Activated CD4-positive, alpha-beta T cell treated with anti-CD3 and anti-CD28 coated beads, Interleukin-2, amount 50 U/mL, for 48 hours (primary cell): ENCODE data around the gene CROCC2.

Experiments
- DNase-seq, 2 experiments: peaks; one replicate each; pipeline ENCODE4 v3.0.0-alpha.2; 2020

The CROCC2 gene

GRCh38 chr2:240946046-240946445, 39.9 kb downstream of the CROCC2 start:
- DNase-seq = no peak

DNA sequence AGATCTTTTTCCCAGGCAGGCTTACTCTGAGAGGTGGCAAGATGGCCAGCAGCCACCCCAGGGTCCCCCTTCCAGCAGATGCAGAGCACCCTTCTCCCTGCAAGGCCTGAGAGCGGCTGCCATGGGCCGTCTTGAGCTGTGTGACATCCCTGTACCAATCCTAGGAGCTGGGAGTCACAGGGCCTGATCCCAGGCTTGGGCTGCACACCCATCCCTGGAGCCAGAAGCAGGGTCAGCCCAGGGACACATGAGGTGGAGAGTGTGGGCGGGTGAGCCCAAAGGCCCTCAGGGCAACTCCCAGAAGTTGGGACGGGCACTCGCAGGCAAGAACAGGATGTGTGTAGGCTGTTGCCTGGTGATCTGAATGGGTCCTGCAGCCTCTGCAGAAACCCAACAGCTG, 40.5 kb downstream of the CROCC2 start:
- DNase-seq = no peak

- DNase-seq = no peak
These were observed 41.0 kb downstream of the CROCC2 start for GRCh38 chr2:240947176-240947575.

DNA sequence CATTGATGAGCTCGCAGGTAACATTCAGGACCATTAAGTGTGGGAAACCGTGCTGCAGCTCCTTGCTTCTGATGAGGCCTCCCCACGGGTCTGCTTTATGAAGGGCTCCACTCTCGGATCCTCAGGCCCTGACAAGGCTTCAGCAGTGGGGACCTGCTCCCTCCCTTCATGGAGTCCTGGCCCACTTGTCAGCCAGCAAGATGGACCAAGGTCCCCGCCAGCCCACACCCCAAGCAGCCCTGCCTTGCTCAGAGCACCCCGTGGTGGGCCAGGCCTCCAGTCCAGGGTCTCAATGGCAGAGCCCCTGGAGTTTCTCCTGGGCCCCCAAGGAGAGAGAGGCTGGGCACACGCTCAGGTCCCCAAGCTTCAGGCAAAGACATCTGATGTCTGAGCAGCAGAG, 41.5 kb downstream of the CROCC2 start:
- DNase-seq = no peak

GRCh38 chr2:240948086-240948485, 42.0 kb downstream of the CROCC2 start:
- DNase-seq = no peak

- DNase-seq = no peak
These were observed 43.0 kb downstream of the CROCC2 start for GRCh38 chr2:240948905-240949790.

DNA sequence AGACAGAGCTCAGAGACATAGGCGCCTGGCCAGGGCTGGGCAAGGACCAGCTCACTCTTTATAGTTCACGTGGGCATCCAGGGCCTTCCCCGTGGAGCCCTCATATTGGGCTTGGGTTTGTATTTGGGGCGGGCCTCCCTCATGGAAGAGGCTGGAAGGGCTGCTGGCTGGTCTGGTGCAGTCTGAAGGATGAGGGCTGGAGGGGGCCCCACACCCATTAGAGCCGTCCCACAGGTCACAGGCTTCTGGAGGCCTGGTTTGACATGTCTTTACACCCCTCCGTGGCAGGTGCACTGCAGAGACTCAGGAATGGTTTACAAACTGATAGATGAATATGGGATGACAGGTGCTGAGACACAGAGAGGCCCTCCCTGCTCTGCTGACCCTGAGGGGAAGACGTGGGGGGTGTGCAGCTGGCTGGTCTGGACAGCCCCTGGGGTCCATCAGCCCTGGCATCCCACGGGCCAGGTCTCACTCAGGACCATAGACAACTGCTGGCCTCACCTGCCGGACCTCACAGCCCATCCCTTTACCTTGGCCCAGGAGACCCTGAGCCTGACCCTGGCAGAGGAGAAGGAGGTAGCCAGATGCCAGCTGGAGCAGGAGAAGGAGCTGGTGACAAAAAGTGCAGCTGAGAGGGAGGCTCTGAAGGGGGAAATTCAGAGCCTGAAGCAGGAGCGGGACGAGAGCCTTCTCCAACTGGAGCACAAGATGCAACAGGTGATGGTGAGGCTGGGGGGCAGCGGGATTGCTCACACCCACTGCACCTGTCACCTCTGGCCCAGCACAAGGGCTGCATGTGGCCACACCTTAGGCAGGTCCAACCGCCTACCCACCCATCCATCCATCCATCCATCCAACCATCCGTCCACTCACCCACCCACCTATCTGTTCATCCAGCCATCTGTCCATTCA, 43.9 kb downstream of the CROCC2 start:
- no peak for DNase-seq

- DNase-seq = no peak
These were observed 45.0 kb downstream of the CROCC2 start for GRCh38 chr2:240951045-240951594.

DNA sequence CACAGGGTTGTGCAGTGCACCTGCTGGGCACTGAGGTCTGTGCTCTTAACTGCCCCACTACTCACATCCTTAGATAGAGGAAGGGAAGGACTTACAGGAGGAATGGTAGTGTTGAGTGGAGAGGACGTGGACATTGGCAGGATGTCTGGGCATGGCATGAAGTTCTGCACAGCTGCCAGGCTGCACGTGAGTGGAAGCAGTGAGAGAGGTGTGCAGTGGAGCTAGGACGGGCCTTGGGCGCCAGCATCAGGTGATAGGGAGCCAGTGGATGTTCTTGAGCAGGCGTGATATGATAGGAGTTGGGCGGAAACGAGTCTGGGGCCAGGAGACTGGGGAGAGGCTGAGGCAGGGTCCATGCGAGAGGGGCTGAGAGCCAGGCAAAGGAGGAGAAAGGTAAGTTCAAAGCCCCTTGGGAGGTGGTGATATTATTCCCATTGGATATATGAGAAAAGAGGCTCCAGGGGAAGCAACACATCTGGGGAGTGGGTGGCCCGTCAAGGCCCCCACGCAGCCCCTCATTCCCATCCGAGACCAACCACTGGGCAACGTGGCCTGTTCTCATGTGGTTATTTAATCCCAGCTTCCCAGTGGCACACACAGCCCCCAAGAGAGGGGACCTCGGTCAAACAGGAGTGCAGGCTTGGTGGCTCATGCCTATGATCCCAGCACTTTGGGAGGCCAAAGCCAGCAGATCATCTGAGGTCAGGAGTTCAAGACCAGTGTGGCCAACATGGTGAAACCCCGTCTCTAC, 46.5 kb downstream of the CROCC2 start:
- no peak for DNase-seq

- DNase-seq = no peak
These were observed 47.6 kb downstream of the CROCC2 start for GRCh38 chr2:240953426-240954410.

DNA sequence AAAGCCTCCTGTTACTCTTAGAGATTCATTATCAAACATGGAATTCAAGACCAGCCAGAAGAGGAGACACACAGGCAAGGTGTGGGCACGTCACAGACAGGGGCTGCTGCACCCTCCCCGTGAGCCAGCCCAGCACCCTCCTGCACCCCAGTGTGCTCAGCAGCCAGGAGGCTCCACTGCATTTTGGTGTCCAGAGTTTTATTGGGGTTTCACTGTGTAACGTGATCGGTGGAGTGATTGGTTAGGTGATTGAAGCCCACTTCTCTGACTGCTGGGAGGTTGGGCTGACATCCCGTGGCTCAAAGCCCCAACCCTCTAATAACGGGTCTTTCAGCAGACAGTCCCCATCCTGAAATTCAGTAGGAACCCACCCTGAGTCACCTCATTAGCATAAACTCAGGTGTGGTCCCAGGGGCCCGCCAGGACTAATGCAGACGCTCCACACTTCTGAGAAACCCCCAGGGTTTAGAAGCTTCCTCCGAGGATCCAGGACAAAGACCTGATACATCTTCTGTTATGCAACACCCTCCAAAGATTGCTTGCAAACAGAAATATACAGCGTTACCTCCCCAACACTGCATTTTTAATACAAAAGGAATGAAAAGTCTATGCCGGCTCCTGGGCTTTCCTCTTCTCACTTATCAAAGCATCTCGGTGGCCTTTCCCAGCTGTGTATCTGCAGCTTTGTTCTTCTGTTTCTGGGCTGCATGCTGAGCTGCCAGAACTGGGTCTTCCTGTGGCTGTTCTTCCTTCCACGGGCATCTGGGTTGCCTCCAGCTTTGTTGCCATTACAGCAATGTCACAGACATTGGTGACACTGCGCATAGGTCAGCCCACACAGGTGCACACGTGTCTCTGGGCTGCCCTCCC, 48.5 kb downstream of the CROCC2 start:
- no peak for DNase-seq

GRCh38 chr2:240955306-240956170, 49.4 kb downstream of the CROCC2 start:
- DNase-seq = no peak

- no peak for DNase-seq
These were observed 50.2 kb downstream of the CROCC2 start for GRCh38 chr2:240956171-240956934.

DNA sequence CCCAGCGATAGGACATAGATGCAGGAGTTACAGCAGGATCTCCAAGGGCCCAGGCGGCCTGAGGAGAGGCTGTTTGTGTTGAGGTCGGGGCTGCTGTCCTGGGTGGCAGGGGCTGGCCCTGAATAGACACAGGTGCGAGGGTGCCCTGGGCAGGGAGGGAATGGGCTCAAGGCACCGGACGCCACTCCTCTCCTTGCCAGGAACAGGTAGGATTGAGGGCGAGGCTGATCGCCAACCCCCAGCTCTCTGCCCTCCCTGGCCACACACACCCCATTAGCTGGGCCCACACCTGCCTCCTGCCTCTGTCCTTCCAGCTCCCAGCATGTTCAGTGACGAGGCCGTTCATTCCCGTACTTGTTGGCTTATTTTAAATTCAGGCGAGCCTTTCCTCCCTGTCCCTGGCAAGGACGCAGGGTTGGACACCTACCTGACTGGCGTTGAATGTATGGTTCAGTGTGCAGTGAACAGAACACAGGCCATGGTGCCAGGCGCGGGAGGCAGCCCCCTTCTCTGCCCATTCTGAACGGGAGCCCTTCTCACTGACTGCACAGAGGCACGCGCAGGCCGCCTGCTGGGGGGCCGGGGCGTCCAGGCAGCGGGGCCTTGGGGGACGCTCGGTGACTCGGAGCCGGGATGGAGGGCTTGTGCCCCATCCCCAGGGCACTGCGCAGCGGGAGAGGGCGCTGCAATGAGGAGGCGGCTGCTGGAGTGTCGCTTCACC, 51.0 kb downstream of the CROCC2 start:
- no peak for DNase-seq

- no peak for DNase-seq
These were observed 51.7 kb downstream of the CROCC2 start for GRCh38 chr2:240957656-240958365.

DNA sequence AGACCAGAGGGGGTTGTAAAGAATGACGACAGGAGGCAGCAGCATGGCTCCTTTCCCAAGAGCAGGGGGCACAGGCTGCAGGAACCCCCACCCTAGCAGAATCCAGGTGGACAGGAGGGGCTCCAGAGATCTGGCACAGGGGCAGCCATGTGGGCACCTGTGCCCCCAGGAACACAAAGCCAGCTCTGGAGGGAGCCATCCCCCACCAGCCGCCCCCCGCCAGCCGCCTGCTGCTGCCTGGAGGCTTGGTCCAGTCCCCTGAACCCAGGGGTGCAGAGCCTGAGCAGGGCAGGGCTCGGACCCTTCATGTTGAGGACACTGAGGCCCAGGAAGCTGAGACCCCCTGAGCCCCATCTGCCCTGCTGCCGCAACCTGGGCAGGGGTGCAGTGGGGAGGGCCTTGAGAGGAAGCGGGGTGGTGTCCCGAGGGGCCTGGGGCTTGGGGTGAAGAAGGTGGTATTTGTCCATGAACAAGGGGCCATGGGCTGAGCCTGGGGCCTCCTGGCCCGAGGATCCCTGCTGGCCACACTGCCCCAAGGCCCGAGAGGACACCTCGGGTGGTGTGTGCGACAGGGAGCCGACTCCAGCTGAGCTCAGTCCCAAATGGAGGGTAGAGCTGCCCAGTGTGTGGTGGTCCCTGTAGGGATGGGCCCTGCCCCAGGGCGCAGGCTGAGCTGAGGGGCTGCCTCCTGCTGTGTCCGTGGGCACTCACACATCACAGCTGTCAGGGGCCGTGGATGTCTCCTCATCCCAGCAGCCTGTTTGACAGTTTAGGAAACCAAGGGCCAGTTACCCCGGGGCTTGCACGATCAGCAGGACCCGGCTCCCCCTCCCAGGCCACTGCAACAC, 52.5 kb downstream of the CROCC2 start:
- DNase-seq = no peak
